Body of pancreas (tissue), 4 donors: ENCODE results near the gene CDK4. TPM values are rescaled to one million over a fixed set of nuclear protein-coding genes. Genes with fewer than 3 reads are reported as not detected.

Experiments
- ATAC-seq: fragments of 150-250 bp; one replicate; pipeline ENCODE4 v1.9.1; 2016
- DNase-seq, 4 donors: peaks; one replicate each; pipeline ENCODE4 v3.0.0-alpha.2; 2019
- H3K27ac ChIP-seq, 4 donors: fragments of 200-600 bp; sonication (generic); 1 replicate in 3 of 4; 2 replicates in 1 of 4; pipeline versions ENCODE4 v1.5.1 to v1.6.1; 2016 to 2019; ENCODE audit warnings: mild to moderate bottlenecking in 1 of 4, mixed read lengths in 1 of 4, moderate library complexity in 1 of 4
- H3K27me3 ChIP-seq, 2 donors: fragments of 200-600 bp; sonication (generic); one replicate each; pipeline ENCODE4 v1.6.0; 2016; ENCODE audit warnings: mild to moderate bottlenecking in 1 of 2
- H3K36me3 ChIP-seq, 2 donors: fragments of 200-600 bp; sonication (generic); replicated peaks in 1 of 2; 2 replicates each; pipeline ENCODE4 v1.5.1; 2016; ENCODE audit warnings: low read depth in 2 of 2; ENCODE audit not compliant: insufficient read depth in 1 of 2
- H3K4me1 ChIP-seq: fragments of 200-600 bp; sonication (generic); one replicate; pipeline ENCODE4 v1.6.0; 2016
- H3K4me3 ChIP-seq, 2 donors: fragments of 200-600 bp; sonication (generic); 1 replicate in 1 of 2; 2 replicates in 1 of 2; pipeline ENCODE4 v1.5.1; 2016 to 2019
- H3K9me3 ChIP-seq, 3 donors: fragments of 200-600 bp; sonication (generic); 1 replicate in 2 of 3; 2 replicates in 1 of 3; pipeline ENCODE4 v1.5.1; 2016
- POLR2A ChIP-seq, 3 donors: fragments of 450-650 bp; IDR thresholded peaks; one replicate each; pipeline ENCODE4 v1.6.1; 2016; ENCODE audit warnings: antibody characterized with exemption in 3 of 3, mild to moderate bottlenecking in 2 of 3
- WGBS, 2 donors: methylation state at CpG; one replicate each; pipeline ENCODE4 v1.1.5; 2017; 5-methylcytosine and 5-hydroxymethylcytosine counted together
- intact Hi-C: fragments of 100-400 bp; cut with DNase I; formaldehyde crosslinking; loops from one replicate; pipeline ENCODE4 v1.15.1; 2023
- total RNA-seq, 2 donors: library from RNA; depleted of rRNA; stranded (reverse); fragments of >200 nt; gene quantifications; one replicate each; pipeline ENCODE4 v1.1.0, GENCODE V29; 2016
- TF ChIP-seq, protein P1 (sequence below), 7 experiments: fragments of 450-650 bp in 4 of 7; fragments of 200-600 bp in 3 of 7; sonication (generic) in 3 of 7; IDR thresholded peaks; one replicate each; pipeline ENCODE4 v1.5.1; 2016 to 2019; ENCODE audit warnings: antibody characterized with exemption in 7 of 7

Gene CDK4
- total RNA-seq, 2 donors from 2014 or later, result 27.0 to 81.2 TPM

- no peaks in the 10 kb centered on the region for H3K27me3 ChIP-seq
- peaks cover 34% of the 10 kb centered on the region for H3K4me1 ChIP-seq
- H3K36me3 ChIP-seq, result no peaks in the 10 kb centered on the region
- TF ChIP-seq POLR2A (IDR thresholded peaks at IDR 0.05), result peak in 2 of 3 donors; percentile 26 to 31
- TF ChIP-seq, protein P1, sequence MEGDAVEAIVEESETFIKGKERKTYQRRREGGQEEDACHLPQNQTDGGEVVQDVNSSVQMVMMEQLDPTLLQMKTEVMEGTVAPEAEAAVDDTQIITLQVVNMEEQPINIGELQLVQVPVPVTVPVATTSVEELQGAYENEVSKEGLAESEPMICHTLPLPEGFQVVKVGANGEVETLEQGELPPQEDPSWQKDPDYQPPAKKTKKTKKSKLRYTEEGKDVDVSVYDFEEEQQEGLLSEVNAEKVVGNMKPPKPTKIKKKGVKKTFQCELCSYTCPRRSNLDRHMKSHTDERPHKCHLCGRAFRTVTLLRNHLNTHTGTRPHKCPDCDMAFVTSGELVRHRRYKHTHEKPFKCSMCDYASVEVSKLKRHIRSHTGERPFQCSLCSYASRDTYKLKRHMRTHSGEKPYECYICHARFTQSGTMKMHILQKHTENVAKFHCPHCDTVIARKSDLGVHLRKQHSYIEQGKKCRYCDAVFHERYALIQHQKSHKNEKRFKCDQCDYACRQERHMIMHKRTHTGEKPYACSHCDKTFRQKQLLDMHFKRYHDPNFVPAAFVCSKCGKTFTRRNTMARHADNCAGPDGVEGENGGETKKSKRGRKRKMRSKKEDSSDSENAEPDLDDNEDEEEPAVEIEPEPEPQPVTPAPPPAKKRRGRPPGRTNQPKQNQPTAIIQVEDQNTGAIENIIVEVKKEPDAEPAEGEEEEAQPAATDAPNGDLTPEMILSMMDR (IDR thresholded peaks at IDR 0.05), result no peak
- H3K4me3 ChIP-seq, result peak overlapping the region; percentile 46 to 65
- peak overlapping the region; percentile 25 to 89 (median 72) for H3K27ac ChIP-seq
- peak; percentile 54 to 65 (median 58) for DNase-seq
- H3K9me3 ChIP-seq, result no peaks in the 10 kb centered on the region
- peak; percentile 7 for ATAC-seq
- 1 to 2% methylated on average over 6 to 40 of the region's 76 CpGs for WGBS, 2 donors
- intact Hi-C loops, result no loop called here
These were observed 3.6 kb upstream of the CDK4 start for GRCh38 chr12:57755454-57756372.

- no peaks in the 10 kb centered on the region for H3K36me3 ChIP-seq
- peaks cover 38% of the 10 kb centered on the region for H3K4me1 ChIP-seq
- H3K27me3 ChIP-seq, result no peaks in the 10 kb centered on the region
- no peak for ATAC-seq
- H3K9me3 ChIP-seq, result no peaks in the 10 kb centered on the region
- intact Hi-C loops, result no loop called here
- peak overlapping the region; percentile 46 to 65 for H3K4me3 ChIP-seq
- 3% methylated on average over 22 of the region's 34 CpGs; no CpG with 5 or more reads in 1 of the 2 donors for WGBS, 2 donors
- peak overlapping the region; percentile 25 to 89 (median 72) for H3K27ac ChIP-seq
- TF ChIP-seq, protein P1 (IDR thresholded peaks at IDR 0.05), result no peak
- no peak for TF ChIP-seq POLR2A (IDR thresholded peaks at IDR 0.05)
- no peak for DNase-seq
These were observed 3.0 kb upstream of the CDK4 start for GRCh38 chr12:57755194-57755453.

DNA sequence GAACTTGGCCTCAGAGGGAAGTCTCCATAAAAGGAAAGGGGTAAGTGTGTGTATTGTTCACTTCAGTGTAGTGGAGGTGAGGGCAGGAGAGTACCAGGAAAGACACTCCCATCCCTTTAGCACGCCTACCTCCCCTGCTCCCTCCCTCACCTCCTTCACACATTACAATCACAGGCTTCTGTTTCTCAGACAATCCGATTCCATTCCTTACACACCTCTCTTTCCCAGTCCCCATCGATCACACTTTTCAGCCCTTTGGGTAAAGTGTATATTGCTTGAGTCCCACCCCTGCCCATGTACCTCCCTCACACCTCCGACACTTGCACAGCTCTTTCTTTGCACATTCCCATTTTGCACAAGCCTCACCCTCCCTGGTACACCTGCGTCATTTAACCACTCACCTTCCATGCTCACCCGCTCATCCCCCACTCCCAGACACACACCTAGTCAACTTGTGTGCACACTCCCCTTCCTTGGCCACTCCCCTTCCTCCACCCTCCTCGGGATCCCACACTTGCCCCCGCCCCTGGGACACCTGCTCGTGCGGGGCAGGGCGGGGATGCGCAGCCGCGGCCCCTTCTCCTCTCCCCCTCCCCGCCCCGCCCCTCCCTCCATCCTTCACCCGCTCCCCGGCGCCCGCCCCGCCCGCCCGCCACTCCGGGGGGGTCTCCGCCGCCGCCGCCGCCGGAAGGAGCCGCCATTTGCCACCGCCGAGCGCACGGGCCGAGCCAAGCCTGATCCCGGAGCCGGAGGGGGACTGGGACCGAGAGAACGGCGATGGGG lies 2.5 kb upstream of the CDK4 start, which contains the start of gene MARCHF9:
MARCHF9 (plus strand) TSS at position 693 of the 783 bp plus-strand sequence. CDS start 426 bp downstream, outside the sequence.
- intact Hi-C loops, result no loop called here
- 1 to 2% methylated on average over 17 to 29 of the region's 41 CpGs for WGBS, 2 donors
- no peaks in the 10 kb centered on the region for H3K27me3 ChIP-seq
- no peaks in the 10 kb centered on the region for H3K9me3 ChIP-seq
- peak within 1 kb of the TSS; percentile 46 to 65 for H3K4me3 ChIP-seq
- DNase-seq, result peak; percentile 70 to 84 (median 80)
- peak within 1 kb of the TSS; percentile 34 to 89 (median 72) for H3K27ac ChIP-seq
- TF ChIP-seq POLR2A (IDR thresholded peaks at IDR 0.05), result peak in 2 of 3 donors; percentile 12 to 31
- TF ChIP-seq, protein P1 (IDR thresholded peaks at IDR 0.05), result no peak
- ATAC-seq, result peak; percentile 8
- H3K4me1 ChIP-seq, result peaks cover 38% of the 10 kb centered on the region
- H3K36me3 ChIP-seq, result no peaks in the 10 kb centered on the region

GRCh38 chr12:57753756-57754337 lies 1.7 kb upstream of the CDK4 start:
- H3K36me3 ChIP-seq, result no peaks in the 10 kb centered on the region
- no peak for DNase-seq
- intact Hi-C loops, result no loop called here
- H3K4me3 ChIP-seq, result no peak overlapping the region
- no peak for ATAC-seq
- H3K27me3 ChIP-seq, result no peaks in the 10 kb centered on the region
- no peak for TF ChIP-seq POLR2A (IDR thresholded peaks at IDR 0.05)
- TF ChIP-seq, protein P1 (IDR thresholded peaks at IDR 0.05), result no peak
- H3K4me1 ChIP-seq, result peaks cover 38% of the 10 kb centered on the region
- WGBS, 2 donors, result 21 to 25% methylated on average over 1 of the region's 1 CpG
- no peaks in the 10 kb centered on the region for H3K9me3 ChIP-seq
- H3K27ac ChIP-seq, result peak overlapping the region; percentile 34 to 89 (median 72)
